HepG2 (cell line): ENCODE results near the gene PCBP2. TPM values are rescaled to one million over a fixed set of nuclear protein-coding genes. Genes with fewer than 3 reads are reported as not detected.

ENCODE experiments used
- ARID4A ChIP-seq: sonication (generic); formaldehyde crosslinking; IDR thresholded peaks from 2 replicates; pipeline ENCODE4 v1.5.0; 2020; ENCODE audit warnings: mild to moderate bottlenecking, missing genetic modification reagents, borderline replicate concordance
- ATF7-NPFF ChIP-seq: sonication (generic); formaldehyde crosslinking; IDR thresholded peaks from 2 replicates; pipeline ENCODE4 v1.8.1; 2023; ENCODE audit warnings: mild to moderate bottlenecking, low read depth, missing genetic modification reagents, moderate library complexity
- EED ChIP-seq: sonication (generic); formaldehyde crosslinking; IDR thresholded peaks from 2 replicates; pipeline ENCODE4 v1.5.0; 2020; ENCODE audit warnings: mild to moderate bottlenecking, missing genetic modification reagents
- FOSL1 ChIP-seq: sonication (generic); formaldehyde crosslinking; IDR thresholded peaks from 2 replicates; pipeline ENCODE4 v1.9.0; 2021; ENCODE audit warnings: missing genetic modification reagents, borderline replicate concordance
- FOXK1 ChIP-seq: sonication (generic); formaldehyde crosslinking; IDR thresholded peaks from 2 replicates; pipeline ENCODE4 v1.4.0; 2020; ENCODE audit warnings: low read depth, missing genetic modification reagents, borderline replicate concordance
- FOXO1 ChIP-seq: sonication (generic); formaldehyde crosslinking; IDR thresholded peaks from 2 replicates; pipeline ENCODE4 v1.4.0; 2020; ENCODE audit warnings: missing genetic modification reagents
- GABPA ChIP-seq, 2 experiments: IDR thresholded peaks; 2 replicates each; pipeline ENCODE4 v1.6.1; 2011 to 2016; ENCODE audit warnings: low read depth in 2 of 2, low read length in 1 of 2, missing biosample characterization in 1 of 2, missing genetic modification characterization in 1 of 2
- KDM5A ChIP-seq: fragments of 200-600 bp; sonication (generic); IDR thresholded peaks from 2 replicates; pipeline ENCODE4 v1.7.0; 2018; ENCODE audit warnings: antibody characterized with exemption, mild to moderate bottlenecking, low read length, borderline replicate concordance
- KLF12 ChIP-seq: sonication (generic); formaldehyde crosslinking; IDR thresholded peaks from 2 replicates; pipeline ENCODE4 v1.4.0; 2020; ENCODE audit warnings: missing genetic modification reagents, borderline replicate concordance
- NONO ChIP-seq, 2 experiments: fragments of 450-650 bp in 1 of 2; sonication (generic) in 1 of 2; formaldehyde crosslinking in 1 of 2; IDR thresholded peaks in 1 of 2; conservative IDR thresholded peaks in 1 of 2; 2 replicates each; pipeline versions ENCODE4 v1.6.1 to v1.8.0; 2017 to 2022; ENCODE audit warnings: mild to moderate bottlenecking in 1 of 2, missing genetic modification reagents in 1 of 2, moderate library complexity in 1 of 2
- PITX1 ChIP-seq: sonication (generic); formaldehyde crosslinking; IDR thresholded peaks from 2 replicates; pipeline ENCODE4 v1.5.1; 2020; ENCODE audit warnings: mild to moderate bottlenecking, missing genetic modification reagents
- SMAD9 ChIP-seq: sonication (generic); formaldehyde crosslinking; IDR thresholded peaks from 2 replicates; pipeline ENCODE4 v1.5.1; 2020; ENCODE audit warnings: mild to moderate bottlenecking, missing genetic modification reagents
- SP140L ChIP-seq: sonication (generic); formaldehyde crosslinking; IDR thresholded peaks from 2 replicates; pipeline ENCODE4 v1.4.0; 2020; ENCODE audit warnings: missing genetic modification reagents, borderline replicate concordance
- ZBTB2 ChIP-seq: sonication (generic); formaldehyde crosslinking; IDR thresholded peaks from 2 replicates; pipeline ENCODE4 v1.8.0; 2022; ENCODE audit warnings: low read depth, missing genetic modification reagents
- ZBTB49 ChIP-seq: sonication (generic); formaldehyde crosslinking; IDR thresholded peaks from 2 replicates; pipeline ENCODE4 v1.4.0; 2020; ENCODE audit warnings: missing genetic modification reagents, borderline replicate concordance
- ZNF264 ChIP-seq: sonication (generic); formaldehyde crosslinking; IDR thresholded peaks from 2 replicates; pipeline ENCODE4 v1.4.0; 2020; ENCODE audit warnings: missing genetic modification reagents
- ZNF441 ChIP-seq: sonication (generic); formaldehyde crosslinking; IDR thresholded peaks from 2 replicates; pipeline ENCODE4 v1.7.0; 2021; ENCODE audit warnings: missing genetic modification reagents, borderline replicate concordance
- polyA plus RNA-seq, 8 experiments: library from polyadenylated mRNA; depleted of rRNA in 3 of 8; stranded (reverse) in 7 of 8; unstranded in 1 of 8; fragments of >200 nt; fragmentation: Illumina TruSeq in 4 of 8; extraction: Trizol in 4 of 8; gene quantifications; 2 replicates each; pipeline versions ENCODE4 v1.2.1 to v1.2.3, GENCODE V29; 2011 to 2016; ENCODE audit warnings: low read depth in 4 of 8, missing spikeins in 1 of 8, mixed read lengths in 1 of 8; ENCODE audit not compliant: insufficient read depth in 1 of 8
- total RNA-seq, 5 experiments: library from RNA; depleted of rRNA; stranded (reverse); fragments of >200 nt; fragmentation: Illumina TruSeq; extraction: Trizol; gene quantifications; 2 replicates each; pipeline ENCODE4 v1.2.3, GENCODE V29; 2016; ENCODE audit warnings: low read depth in 1 of 5

PCBP2 gene
- total and polyA plus RNA-seq, 2 of the 13 experiments (the other 11 are each of a cell fraction or from before 2014, with no cell fraction given), result 154 to 345 TPM

- TF ChIP-seq FOSL1 (CRISPR knock-in tag) (no peak; the same call in 1 of the 2 replicates), SP140L (CRISPR knock-in tag) (no peak), FOXK1 (CRISPR knock-in tag) (peak; percentile 49; the same call in 1 of the 2 replicates), ZBTB2 (CRISPR knock-in tag) (peak; percentile 89), ZNF441 (CRISPR knock-in tag) (peak; percentile 41; the same call in 1 of the 2 replicates), PITX1 (CRISPR knock-in tag) (peak; percentile 65; the same call in 1 of the 2 replicates), ATF7-NPFF (CRISPR knock-in tag) (peak; percentile 28; the same call in 1 of the 2 replicates), GABPA (IDR thresholded peaks at IDR 0.05; ENCODE audit: low read depth, low read length) (0 out of 2 replicates have a peak, but pooled peaks have one; percentile 17), GABPA (CRISPR knock-in tag; IDR thresholded peaks at IDR 0.05; ENCODE audit: low read depth) (0 out of 2 replicates have a peak, but pooled peaks have one; percentile 53), EED (CRISPR knock-in tag) (peak; percentile 42; the same call in 1 of the 2 replicates), ZBTB49 (no peak), SMAD9 (no peak), NONO (IDR thresholded peaks at IDR 0.05) (no peak), NONO (CRISPR knock-in tag; conservative IDR thresholded peaks at IDR 0.05) (0 out of 2 replicates have a peak, but pooled peaks have one; percentile 17), KLF12 (CRISPR knock-in tag) (0 out of 2 replicates have a peak, but pooled peaks have one; percentile 18), ZNF264 (CRISPR knock-in tag) (peak; percentile 30; the same call in 1 of the 2 replicates), FOXO1 (CRISPR knock-in tag) (0 out of 2 replicates have a peak, but pooled peaks have one; percentile 17), KDM5A (peak; percentile 71; the same call in 1 of the 2 replicates), ARID4A (CRISPR knock-in tag) (peak; percentile 57; the same call in 1 of the 2 replicates)
Observed at GRCh38 chr12:53452159-53453077, 516 bp downstream of the PCBP2 start (continued).
